HG02610 (cell line): Measurements from ENCODE around the gene SLC5A5.

Experiments used
- ATAC-seq: cut with Tn5 transposase; IDR thresholded peaks from one replicate; pipeline ENCODE4 v1.9.1; 2021; ENCODE audit warnings: mild to moderate bottlenecking, moderate library complexity; ENCODE audit not compliant: unreplicated experiment

SLC5A5 gene

DNA sequence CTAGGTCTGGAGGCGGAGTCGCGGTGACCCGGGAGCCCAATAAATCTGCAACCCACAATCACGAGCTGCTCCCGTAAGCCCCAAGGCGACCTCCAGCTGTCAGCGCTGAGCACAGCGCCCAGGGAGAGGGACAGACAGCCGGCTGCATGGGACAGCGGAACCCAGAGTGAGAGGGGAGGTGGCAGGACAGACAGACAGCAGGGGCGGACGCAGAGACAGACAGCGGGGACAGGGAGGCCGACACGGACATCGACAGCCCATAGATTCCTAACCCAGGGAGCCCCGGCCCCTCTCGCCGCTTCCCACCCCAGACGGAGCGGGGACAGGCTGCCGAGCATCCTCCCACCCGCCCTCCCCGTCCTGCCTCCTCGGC is at the start of gene SLC5A5:
Gene SLC5A5, plus strand, starts transcription at position 68 of the 373 bp plus-strand sequence. CDS start 375 bp downstream, outside the sequence.
- ATAC-seq, result no peak

DNA sequence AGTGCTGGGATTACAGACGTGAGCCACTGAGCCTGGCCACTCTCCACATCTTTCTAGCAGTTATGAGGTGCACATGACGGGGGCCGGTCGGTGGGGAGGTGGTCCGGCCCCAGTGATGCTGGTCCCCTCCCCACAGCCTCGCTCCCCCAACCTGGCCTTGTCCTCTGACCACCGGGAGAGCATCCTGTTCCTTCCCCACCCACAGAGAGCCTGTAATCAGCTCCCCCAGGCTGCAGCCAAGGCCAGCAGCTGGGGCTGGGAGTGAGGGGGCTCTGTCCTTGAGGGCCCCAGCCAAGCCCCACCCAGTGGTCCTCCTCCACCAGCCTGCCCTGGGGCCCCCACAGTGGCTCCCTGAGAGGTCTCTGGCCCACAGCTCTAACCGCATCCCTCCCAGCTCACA is 47.4 kb upstream of the SLC5A5 start:
- ATAC-seq, result no peak

DNA sequence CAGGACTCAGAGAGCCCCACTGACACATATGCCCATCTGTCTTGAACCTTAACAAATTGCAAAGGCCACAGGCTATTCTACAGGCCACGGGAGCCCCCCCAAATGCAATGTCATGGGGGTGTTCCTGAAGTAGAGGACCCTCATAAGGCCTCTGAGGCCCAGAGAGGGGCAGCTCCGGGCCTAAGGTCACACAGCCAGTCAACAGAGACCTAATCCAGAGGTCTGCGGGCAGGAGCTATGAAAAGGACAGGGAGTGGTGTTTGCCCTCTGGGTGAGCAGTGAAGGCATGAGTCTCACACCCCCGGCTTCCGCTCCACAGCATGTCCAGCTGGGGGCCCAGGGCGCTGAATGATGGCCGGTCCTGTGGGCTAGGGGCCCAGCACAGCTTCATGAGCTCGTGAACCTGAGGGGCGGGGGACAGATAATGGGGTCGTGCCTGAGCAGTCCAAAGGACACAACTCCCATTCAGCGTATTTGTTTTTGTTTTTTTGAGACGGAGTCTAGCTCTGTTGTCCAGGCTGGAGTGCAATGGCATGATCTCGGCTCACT is 45.2 kb upstream of the SLC5A5 start:
- no peak for ATAC-seq

DNA sequence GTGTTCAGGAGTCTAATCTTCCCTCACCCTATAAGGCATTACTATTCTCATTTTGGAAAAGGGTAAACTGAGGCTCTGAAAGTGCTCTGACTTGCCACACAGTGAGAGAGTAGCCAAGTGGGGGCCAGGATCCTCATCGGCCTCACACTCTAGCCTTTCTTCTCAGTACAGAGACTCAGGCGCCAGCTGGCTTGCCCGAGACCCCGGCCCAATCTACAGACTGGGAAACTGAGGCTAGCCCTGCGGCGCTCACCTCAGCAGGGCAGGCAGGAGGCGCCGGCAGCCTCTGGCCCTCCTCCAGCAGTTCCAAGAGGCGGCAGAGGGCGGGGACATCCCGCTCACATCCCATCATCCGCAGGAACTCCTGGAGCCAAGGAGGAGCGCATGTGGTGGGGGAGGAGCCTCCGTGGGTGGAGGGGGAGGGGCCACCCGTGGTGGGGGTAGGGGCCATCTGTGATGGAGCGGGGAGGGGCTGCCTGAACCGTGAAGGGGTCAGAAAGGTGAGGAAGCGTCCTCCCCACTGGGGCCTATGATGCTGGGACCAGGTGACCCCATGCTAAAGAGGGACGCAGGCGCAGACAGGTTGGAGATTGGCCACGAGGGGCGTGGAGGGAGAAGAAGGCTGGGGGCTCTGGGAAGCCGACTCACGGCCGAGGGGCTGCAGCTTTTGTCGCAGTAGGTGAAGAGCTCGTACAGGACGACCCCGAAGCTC is 41.7 kb upstream of the SLC5A5 start:
- no peak for ATAC-seq

DNA sequence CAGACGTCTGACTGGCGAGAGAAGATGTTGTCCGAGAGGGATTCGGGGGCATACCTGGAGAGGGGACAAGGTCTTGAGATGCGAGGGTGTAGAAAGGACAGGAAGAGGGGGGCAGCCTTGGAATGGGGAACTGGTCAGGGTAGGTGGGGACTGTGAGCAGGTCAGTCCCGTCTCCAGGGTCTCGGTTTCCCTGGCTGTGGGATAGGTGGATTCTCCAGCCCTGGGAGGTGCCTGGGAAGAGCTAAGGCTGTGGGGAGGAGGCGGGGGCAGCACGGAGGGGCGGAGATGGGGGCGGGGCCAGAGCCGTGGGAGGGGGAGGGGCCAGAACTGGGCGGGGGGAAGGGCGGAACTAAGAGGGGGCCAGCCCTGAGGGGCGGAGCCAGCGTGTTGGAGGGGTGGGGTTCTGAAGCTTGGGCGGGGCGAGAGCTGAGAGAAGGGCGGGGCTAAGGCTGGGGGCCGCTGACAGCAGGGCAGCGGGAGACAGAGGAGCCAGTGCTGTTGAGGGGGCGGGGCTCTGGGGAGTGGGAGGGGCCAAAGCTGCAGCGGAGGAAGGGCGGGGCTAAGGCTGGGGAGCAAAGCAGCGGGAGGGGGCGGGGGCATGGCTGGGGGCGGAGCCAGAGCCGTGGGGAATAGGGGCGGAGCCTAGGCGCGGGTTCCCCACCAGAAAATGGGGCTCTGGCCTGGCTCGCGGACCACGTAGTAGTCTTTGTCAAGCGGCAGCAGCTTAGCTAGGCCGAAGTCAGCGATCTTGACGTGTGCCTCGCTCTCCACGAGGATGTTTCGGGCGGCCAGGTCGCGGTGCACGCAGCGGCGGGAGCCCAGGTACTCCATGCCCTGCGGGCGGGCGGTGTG is 41.0 kb upstream of the SLC5A5 start:
- ATAC-seq, result no peak

DNA sequence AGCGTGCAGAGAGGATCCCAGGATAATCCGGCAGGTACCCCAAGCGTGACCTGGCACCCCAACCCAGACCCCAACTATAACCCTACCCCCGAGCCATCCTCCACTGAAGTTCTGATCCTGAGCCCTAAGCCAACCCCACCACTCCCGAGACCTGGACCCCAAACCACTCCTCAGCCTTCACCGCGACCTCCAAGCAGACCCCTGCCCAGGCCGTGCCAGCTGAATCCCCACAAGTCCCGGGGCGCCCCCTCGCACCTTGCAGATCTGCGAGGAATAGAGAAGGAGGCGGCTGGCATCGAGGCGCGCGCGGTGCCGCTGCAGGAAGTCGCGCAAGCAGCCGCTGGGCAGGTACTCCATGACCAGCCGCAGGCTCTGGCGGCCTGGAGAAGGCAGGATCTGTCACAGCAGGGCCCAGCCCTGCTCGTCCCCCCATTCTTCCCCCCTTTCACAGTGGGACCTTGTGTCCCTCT is 40.3 kb upstream of the SLC5A5 start:
- no peak for ATAC-seq

DNA sequence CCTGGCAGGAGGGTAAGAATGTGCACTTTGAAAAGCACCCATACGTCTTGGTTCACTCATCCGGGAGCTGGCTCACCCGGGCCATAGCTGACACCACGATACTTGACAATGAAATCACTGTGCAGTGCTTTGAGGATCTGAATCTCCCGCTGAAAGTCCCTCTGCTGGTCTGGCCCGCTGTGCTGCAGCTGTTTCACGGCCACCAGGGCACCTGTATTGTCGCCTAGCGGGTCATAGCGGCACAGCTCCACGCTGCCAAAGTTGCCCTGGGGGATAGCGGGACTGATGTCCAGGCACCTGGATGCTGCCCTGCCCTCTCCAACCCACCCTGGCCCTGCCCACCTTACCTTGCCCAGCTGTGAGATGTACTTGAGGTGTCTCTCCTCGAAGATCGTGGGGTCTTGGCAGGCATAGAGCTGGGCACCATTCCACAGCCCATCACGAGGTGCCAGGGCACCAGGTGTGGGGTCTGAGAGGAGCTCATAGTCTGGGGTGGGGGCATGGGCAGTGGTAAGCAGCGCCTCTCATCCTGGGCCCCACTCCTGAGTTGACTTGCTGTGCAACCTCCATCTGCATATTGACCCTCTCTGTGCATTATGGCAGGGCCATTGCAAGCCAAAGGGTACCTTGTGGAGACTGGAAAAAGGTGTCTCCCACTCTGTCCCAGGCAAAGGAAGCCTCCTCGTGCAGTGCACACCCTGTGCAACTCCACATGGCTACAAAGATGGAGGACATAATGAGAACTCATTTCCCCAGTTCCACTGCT is 39.1 kb upstream of the SLC5A5 start:
- no peak for ATAC-seq

DNA sequence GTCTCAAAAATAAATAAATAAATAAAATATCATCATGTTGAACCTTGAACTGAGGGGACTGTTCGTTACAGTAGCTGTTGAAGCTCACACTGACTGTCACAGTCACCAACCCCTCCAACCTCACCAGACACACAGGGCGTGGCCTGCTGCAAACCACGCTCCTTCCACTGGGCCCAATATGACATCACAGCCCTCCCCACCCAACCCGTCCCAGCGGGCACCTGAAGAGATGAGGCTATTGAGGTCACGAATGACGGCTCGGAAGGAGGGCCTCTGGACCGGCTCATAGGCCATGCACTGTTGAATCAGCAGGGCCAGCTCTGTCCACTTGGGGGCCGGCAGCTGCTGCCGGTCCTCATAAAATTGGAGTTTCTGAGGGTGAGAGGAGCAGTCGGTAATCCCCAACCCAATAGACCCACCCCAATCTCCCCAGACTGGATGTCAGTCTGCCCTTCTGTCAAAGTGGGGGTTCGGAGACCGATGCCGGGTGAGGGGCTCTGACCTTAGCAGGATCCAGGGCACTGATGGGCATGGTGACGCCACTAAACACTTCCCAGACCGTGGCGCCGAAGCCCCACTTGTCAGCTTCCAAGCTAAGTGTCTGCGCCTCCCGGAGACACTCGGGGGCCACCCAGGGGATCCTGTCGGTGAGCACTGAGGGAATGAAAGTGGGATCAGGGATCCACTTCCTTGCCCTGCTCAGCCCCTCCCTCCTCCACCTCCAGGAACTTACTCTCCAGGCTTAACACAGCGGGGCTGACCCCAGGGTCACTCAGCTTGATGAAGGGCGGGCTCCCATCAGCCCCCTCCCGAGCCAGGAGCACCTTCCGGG is 37.2 kb upstream of the SLC5A5 start:
- ATAC-seq, result no peak

DNA sequence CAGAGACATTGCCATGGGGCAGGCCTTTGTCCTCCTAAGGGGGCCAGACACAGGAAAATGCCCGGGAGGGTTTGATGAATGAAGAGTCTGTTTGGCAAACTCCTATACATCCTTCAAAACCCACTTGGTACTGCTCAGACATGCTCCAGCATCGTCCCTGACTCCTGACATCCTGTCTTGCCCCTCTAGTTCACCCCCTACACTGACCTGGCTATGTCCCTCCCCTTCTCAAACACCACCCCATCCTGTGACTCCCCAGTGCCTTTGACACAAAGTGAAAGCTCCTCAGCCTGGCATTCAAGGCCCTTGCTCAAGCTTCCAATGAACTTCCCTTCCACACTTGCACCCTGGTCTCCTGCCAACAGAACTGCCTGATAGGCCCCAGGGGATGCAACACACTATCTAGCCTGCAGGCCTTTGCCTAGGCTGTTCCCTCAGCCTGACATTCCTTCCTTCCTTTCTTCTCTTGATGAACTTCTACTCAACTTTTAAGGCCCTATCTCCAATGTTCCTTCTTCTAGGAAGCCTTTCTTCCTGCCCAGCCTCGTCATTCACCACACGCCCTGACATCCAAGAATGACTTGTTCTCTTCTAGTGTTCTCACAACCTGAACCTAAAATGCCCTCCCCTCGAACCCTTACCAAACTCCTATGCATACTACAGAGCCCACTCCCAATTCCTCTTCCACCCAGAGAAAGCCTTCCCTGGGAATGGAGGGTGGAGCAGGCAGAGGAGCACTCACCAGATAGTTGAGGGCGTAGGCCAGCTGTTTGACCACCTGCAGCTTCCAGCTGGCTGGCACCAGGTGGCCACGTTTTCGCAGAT is 36.4 kb upstream of the SLC5A5 start:
- no peak for ATAC-seq

DNA sequence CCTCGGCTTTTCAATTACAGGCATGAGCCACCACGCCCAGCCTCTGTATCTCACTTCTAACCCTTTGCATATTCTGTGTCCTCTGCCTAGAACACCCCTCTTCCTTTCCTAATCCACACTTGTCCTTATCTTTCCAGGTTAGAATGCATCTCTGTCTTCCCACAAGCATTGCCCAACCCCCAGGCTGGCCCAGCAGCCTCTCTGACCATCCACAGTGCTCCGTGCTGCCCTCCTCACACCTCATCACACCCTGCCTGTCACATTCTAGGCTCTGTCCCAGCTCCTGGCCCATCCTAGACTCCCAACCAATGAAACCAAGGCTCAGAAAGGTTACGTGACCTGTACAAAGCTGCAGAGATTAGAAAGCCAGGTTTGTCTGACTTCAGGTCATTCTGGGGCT is 35.2 kb upstream of the SLC5A5 start:
- ATAC-seq, result no peak

DNA sequence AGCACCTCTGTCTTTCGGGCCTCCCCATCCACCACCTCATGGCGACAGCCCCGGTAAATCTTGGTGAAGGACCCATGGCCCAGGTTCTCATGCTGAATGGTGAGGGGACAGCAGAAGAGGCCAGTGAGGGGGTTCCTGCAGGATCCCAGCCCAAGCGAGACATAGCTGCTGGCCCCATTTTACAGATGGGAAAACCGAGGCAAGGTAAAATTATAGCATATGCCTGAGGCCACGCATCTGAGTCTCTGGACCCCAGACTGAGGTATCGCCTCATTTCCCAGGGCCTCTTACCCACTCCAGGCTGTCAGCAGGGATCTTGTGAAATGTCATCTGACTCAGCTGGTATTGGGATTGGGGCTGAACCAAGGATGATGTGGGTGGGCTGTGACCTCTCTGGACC is 33.8 kb upstream of the SLC5A5 start:
- ATAC-seq, result no peak

DNA sequence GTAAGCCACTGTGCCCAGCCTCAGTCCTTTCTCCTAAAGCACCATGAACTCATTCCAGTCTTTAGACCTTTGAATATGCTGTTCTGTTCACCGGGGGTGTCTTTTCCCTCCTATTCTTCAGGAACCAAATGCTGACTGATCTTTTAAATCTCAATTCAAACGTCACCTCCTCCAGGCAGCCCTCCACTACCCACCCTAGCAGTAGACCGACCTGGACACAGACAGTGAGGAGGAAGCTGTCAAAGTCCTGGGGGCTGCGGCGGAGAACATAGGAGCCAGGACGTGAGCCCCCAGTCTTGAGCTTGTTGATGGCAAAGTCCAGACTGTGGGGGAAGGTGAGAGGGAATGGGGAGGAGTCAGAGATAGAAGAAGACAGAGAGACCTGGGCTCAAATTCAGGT is 31.7 kb upstream of the SLC5A5 start:
- ATAC-seq, result no peak

DNA sequence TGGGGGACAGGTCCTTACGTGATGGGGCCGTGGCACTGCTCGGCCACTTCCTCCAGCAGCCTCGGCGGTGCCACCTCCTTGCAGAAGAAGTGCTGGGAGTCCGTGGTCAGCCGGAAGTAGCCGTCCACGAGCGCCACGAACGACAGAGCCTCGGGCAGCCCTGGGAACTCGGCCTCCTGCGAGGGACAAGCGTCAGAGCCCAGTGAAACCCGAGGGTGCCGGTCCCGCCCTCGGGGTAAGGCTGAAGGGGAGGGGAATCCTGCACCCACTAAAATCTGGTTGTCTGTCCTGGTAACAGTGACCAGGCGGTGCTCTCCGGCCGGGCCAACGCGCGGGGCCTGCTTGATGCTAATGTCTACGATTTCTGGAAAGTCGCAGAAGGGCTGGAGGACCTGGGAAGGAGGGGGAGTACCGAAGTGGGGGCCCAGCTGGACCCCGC is 30.4 kb upstream of the SLC5A5 start:
- ATAC-seq, result no peak

DNA sequence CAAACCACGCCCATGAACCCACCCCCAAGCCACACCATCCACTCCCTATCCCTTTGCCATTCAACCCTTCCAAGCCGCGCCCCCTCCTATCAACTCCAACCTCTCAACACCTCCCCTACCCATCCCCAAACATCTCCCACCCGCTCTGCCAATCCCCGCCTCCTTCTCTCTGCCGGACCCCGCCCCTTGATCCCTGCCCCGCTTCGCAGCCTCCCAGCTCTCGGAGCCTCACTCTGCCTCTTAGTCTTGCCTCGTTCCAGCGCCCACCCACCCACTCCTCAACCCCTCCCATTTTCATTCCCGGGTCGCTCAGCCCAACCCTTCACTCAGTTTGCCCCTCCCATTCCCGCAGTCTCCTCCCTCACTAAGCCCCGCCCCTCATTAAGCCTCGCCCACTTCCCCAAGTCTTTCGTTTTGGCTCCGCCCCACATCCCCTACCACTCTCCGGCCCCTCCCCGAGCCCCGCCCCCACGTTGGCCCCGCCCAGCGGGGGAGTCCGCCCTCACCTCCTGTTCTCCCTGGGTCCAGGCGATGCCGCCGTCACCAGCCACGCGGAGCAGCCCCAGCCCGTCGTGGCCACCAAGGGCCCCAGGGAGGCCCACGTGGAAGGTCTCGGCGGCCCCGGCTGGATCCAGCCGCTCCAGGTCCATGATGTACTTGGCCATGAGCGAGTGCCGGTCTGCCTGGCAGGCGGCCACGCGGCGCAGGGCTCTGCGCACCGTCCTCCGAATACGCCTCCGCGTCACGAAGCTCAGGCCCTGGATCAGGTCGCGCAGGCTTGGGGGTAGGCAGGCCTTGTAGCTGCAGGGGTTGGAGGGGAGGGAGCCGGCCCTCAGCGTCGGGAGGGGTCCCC is 29.7 kb upstream of the SLC5A5 start:
- no peak for ATAC-seq

DNA sequence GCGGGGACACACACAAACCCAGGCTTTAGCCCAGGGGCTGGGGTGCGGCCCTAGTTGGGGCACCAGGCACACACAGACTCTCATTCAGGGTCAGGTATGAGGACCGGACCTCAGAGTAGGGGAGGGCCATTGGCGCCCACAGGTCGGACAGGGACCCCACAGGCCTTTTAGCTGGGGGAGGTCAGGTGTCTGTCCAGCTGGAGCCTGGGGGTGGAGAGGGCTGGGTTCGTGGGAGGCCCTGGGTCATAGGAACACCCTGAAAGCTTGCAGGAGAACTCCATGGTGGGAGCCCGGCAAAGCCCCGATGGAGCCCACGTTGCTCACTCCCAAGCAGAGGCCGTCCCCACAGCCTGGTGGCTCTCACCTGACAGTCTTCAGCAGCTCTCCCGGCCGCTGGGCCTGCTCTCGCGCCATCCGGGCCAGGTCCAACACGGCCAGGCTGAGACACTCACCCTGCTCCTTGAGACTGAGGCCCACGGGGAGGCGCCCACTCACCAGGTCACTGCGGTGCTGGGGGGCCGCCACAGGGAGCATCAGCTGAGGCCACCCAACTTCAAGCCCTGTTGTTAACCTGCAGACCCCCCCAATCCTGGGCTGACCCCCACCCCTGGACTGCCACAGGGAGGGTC is 29.0 kb upstream of the SLC5A5 start:
- ATAC-seq, result no peak

DNA sequence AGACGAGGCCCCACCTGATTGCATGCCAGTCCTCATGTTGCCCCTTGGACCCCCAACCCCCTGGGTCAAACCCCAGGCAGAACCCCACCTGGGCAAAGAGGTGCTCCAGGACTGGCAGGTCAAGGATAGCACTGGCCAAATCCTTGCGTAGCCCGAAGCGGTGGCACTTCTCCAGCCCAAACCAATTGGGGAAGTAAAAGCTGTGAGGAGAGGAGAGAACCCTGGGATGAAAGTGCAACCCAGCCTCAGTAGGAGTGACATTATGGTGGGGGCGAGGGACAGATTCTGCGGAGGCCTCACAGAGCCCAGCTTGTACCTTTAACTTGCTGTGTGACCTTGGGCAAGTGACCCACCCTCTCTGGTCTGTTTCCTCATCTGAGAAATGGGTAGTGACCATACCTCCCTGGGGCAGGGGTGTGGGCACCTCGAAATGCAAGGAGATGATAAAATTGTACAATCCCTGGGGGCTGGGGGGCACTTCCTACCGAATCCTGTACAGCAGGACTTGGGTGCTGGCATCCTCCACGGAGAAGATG is 28.4 kb upstream of the SLC5A5 start:
- no peak for ATAC-seq

DNA sequence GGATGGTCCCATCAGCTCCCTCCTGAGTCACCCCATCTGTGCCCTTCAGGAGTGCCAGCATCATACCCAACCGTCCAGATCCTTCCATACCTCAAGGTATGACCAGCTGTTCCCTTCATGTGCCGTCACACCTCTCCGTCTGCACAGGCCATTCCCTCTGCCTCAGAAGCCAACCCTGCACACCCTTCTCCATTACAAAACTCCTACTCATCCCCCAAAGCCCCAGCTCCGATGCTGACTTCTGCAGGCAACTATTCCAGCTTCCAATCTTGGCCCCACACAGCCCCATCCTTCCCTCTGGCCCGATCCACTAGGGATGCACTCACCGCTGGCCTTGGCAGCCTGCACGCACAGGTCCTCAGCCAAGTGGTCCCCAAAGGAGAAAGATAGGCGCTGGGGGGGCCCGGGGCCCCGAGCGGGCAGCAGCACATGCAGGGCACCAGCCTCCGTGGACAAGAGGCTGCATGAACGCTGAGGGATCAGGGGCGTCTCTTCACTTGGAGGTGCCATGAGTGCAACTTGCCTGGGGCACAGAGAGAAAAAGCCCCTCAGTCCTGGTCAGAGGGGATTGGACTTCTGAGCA is 27.7 kb upstream of the SLC5A5 start:
- no peak for ATAC-seq
